HG03097 (cell line): ENCODE data around the gene C16orf87.
A peak's percentile ranks its signal among the peaks of the same experiment; 100 is the strongest.
"Not testable (repeated sequence)": the region's sequence is repeated elsewhere in the genome, so short reads cannot be mapped to it uniquely, and the experiment has no call there.

ENCODE experiments used
- ATAC-seq: cut with Tn5 transposase; IDR thresholded peaks from one replicate; pipeline ENCODE4 v1.9.1; 2021; ENCODE audit not compliant: unreplicated experiment, low FRiP score

Gene C16orf87, protein sequence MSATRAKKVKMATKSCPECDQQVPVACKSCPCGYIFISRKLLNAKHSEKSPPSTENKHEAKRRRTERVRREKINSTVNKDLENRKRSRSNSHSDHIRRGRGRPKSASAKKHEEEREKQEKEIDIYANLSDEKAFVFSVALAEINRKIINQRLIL

DNA sequence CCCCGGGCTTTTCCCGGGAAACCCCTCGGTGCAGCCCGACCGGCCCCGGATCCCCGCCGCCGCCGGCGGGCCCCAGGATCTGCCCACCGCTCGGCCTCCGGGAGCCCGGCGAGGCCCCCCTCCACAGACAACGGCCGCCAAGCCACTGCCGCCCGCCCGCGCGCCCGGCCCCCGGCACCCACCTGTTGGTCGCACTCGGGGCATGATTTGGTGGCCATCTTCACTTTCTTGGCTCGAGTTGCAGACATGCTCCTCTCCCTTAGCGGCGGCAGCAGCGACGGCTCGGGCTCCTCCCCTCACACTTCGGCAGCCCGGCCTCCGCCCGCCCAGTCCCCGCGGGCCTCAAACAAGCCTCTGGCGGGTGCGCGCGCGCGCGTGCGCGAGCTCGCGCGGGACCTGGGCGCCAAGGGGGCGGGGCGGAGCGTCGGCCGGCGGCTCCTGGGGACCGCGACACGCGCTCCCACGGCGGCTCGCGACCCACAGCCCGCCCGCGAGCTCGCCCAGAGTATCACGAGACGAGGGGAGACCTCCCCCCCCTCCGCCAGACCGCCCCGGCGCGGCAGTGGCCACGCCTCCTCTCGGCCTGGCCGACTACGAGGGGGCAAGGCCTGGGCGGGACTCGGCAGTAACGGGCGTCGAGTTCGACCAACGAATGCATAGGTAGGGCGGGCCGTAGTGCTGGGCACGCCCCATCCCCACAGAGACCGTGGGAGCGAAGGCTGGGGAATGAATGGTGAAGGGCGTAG is at the start of gene C16orf87:
Gene C16orf87, minus strand, starts transcription at position 279 of the 746 bp plus-strand sequence. Its CDS starts 31 bp downstream, at position 248.
- peak; percentile 90 for ATAC-seq

DNA sequence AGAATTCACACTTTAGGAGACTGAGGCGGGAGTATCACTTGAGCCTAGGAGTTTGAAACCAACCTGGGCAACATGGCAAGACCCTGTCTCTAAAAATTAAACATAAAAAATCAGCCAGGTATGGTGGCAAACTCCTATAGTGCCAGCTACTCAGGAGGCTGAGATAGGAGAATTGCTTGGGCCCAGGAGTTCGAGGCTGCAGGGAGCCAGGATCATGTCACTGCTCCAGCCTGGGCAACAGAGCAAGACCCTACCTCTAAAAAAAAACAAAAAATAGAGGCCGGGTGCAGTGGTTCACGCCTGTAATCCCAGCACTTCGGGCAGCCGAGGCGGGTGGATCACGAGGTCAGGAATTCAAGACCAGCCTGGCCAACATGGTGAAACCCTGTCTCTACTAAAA is 44.3 kb upstream of the C16orf87 start:
- ATAC-seq = no peak

- ATAC-seq = no peak
Observed at GRCh38 chr16:46873201-46873600, 42.2 kb upstream of the C16orf87 start.

- no peak for ATAC-seq
Observed at GRCh38 chr16:46871597-46871996, 40.6 kb upstream of the C16orf87 start.

DNA sequence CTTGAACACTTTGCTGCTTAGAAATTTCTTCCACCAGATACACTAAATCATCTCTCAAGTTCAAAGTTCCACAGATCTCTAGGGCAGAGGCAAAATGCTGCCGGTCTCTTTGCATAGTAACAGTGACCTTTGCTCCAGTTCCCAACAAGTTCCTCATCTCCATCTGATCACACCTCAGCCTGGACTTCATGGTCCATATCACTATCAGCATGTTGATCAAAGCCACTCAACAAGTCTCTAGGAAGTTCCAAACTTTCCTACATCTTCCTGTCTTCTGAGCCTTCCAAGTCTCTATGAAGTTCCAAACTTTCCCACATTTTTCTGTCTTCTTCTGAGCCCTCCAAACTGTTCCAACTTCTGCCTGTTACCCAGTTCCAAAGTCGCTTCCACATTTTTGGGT is 37.9 kb upstream of the C16orf87 start:
- not testable (repeated sequence) for ATAC-seq

- ATAC-seq = not testable (repeated sequence)
Observed at GRCh38 chr16:46867486-46867885, 36.5 kb upstream of the C16orf87 start.

GRCh38 chr16:46866286-46866685 is 35.3 kb upstream of the C16orf87 start:
- no peak for ATAC-seq

DNA sequence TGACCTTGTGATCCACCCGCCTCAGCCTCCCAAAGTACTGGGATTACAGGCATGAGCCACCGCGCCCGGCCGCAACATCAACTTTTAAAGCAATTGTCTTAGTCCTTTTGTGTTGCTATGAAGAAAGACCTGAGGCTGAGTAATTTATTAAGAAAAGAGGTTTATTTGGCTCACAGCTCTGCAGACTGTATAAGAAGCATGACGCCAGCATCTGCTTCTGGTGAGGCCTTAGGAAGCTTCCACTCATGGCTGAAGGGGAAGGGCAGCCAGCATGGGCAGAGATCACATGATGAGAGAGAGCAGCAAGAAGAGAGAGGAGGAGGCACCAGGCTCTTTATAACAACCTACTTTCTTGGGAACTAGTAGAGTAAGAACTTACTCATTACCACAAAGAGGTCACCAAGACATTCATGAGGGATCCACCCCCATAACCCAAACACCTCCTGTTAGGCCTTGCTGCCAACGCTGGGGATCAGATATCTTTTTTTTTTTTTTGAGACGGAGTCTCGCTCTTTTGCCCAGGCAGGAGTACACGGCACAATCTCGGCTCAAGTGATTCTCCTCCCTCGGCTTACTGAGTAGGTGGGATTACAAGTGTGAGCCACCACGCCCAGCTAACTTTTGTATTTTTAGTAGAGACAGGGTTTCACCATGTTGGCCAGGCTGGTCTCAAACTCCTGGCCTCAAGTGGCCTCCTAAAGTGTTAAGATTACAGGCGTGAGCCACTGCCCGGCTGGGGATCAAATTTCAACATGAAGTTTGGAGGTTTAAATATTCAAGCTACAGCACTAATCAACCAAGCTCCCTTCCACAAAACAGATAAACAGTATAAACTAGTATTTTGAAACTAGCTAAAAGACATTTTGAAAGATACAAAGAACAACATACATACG is 31.8 kb upstream of the C16orf87 start:
- no peak for ATAC-seq

GRCh38 chr16:46859719-46860152 is 28.8 kb upstream of the C16orf87 start:
- ATAC-seq = no peak

DNA sequence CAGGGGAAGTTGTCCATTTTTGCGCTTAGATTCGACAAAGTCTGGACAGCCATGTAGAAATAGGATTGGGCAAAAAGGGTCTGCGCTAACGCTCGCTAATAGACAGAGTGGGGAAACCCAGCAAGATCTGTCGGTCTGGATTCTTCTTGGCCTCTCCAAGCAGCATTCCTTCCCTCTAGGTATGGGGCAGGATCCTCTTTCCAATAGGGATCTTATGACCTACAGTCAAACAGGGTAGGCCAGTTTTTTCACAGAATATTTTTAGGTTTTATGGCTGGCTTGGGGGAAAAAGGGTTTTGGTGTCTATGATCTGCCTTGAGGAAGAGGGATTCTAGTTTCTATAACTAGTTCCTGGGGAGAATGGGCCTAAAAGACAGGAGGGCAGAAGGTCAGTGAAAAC is 27.2 kb upstream of the C16orf87 start:
- ATAC-seq = no peak

DNA sequence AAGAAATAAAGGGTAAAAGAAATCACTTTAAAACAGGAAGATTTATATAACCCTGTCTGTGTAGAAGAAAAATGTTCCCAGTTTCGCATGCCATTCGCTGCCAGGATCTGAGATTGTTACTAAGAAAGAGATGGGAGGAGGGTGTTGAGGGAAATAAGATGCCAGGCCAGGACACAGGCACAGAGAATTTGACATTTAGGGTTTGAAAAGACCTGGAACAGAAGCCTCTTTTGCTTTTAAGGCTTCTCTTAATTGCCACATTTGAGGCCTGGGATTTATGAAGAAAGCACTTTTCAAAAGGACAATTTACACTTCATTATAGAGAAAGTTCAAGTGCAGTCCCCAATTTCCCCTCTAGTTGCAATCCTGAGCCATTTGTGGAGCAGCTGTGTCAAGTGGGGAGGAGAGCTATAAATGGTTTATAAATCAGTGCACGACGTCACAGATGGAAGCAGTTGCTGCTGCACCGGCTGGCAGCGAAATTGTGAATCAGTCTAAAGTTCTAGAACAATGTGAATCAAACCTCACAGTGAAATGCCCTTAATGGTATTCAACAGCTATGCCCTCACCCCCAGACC is 26.5 kb upstream of the C16orf87 start:
- ATAC-seq = no peak

- ATAC-seq = no peak
Observed at GRCh38 chr16:46855389-46855788, 24.4 kb upstream of the C16orf87 start.

DNA sequence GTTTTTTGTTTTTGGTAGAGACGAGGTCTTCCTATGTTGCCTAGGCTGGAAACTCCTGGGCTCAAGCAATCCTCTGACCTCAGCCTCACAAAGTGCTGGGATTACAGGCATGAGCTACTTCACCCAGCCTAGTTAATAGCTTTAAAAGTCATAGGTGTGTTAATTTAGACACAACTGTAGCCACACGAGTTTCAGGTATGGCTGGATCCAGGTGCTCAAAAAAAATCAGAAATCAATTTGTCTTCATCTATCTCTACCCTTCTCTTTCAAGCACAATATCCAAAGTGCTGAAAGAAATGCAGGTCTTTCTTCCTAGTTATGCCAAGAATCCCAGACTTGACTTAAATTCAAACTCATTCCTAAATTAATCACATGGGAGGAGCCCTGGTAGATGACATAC is 23.9 kb upstream of the C16orf87 start:
- no peak for ATAC-seq

- no peak for ATAC-seq
Observed at GRCh38 chr16:46853713-46854443, 22.9 kb upstream of the C16orf87 start.

- ATAC-seq = no peak
Observed at GRCh38 chr16:46852130-46852529, 21.1 kb upstream of the C16orf87 start.

- ATAC-seq = no peak
Observed at GRCh38 chr16:46850619-46851555, 19.9 kb upstream of the C16orf87 start.

- ATAC-seq = no peak
Observed at GRCh38 chr16:46848768-46849764, 18.1 kb upstream of the C16orf87 start.

GRCh38 chr16:46845952-46846351 is 15.0 kb upstream of the C16orf87 start:
- no peak for ATAC-seq
